ENCODE data around the gene FHOD3. TPM values are rescaled to one million over a fixed set of nuclear protein-coding genes. Genes with fewer than 3 reads are reported as not detected.

The FHOD3 gene
- total RNA-seq, 1 donor from 2014 or later, result not detected

GRCh38 chr18:36826556-36826955 lies 529.0 kb downstream of the FHOD3 start:
- H3K4me3 Mint-ChIP-seq (ENCODE audit: low read depth), result no peak overlapping the region
- H3K9me3 Mint-ChIP-seq, result no peaks in the 10 kb centered on the region
- H3K27me3 Mint-ChIP-seq (ENCODE audit: low read depth), result no peaks in the 10 kb centered on the region
- intact Hi-C loops (cut with micrococcal nuclease), result loop anchor here (5.0 kb wide), 1 partner anchor 54 kb away; no protein-coding TSS in a partner anchor
- peaks cover 43% of the 10 kb centered on the region for H3K4me1 Mint-ChIP-seq (ENCODE audit: low read depth)
- no peak overlapping the region for H3K27ac Mint-ChIP-seq
- no peak for DNase-seq (ENCODE audit: low spot score)
- peaks cover 30% of the 10 kb centered on the region for H3K36me3 Mint-ChIP-seq (ENCODE audit: low read depth)

DNA sequence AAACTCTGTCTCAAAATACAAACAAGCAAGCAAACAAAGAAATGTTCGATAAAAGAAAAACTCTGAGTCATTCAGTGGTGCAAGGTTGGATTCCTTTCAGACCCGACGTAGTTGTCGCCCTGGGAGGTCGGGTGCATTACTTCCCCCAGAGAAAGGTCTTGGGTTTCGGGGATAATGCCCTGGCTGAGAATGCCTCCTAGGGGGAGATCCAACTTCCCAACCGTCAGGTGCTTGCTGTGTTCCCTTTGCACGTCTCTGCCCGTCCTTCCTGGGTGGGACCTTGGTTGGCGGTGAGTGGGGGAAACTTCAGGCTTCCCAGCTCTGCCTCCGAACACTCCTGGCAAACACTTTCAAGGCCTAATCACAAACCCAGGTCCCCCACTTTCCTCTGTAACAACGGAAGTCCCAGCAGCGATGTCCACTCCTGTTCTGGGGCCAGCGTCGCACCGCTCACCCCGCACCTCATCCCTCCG lies 530.7 kb downstream of the FHOD3 start:
- peak; percentile 15 for DNase-seq (ENCODE audit: low spot score)
- H3K4me1 Mint-ChIP-seq (ENCODE audit: low read depth), result peaks cover 46% of the 10 kb centered on the region
- intact Hi-C loops (cut with micrococcal nuclease), result loop anchor here (2.0 to 5.0 kb wide), 4 partner anchors 23 to 855 kb away; partner anchors contain the start of genes ELP2, RMP24 and SLC39A6

DNA sequence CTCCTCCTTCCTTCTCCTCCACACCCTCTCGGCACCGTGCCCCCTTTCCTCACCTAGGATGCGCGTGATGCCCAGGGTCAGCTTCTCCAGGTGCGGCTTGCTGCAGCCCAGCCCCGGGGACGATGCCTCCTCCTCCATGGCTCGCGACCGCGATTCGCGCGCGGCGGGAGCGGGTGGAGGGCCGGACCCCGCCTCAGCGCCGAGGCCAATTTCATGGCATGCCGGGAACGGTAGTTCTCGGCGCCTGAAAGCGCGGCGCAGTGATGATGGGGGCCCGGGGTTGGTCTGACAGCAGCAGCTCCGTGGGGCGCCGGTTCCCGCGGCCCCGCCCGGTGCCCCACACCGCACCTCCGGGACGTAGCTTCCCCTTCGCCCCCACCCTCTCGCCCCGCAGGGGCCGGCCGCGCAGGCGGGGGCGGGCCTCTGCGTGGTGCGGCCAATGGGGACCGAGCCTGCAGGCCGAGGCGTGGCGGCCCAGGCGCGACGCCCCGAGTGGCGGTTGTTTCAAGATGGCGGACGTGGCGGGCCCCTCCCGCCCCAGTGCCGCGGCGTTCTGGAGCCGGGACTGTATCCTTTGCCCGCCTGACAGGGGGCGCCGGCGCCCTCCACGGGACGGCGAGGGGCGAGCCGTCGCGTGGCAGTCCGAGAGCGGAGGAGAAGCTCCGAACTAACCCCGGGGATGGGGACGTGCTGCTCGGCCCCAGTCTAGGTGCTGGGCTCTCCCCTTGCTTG lies 531.3 kb downstream of the FHOD3 start, which contains the start of the genes KIAA1328 and TPGS2:
Gene KIAA1328 (plus strand): TSS at position 498 of the 732 bp plus-strand sequence. CDS start 12 bp downstream, at position 510.
Gene TPGS2 (minus strand): TSS at position 373 of the 732 bp plus-strand sequence. CDS start 235 bp downstream, at position 138.
- peak within 1 kb of the TSS; percentile 95 for H3K27ac Mint-ChIP-seq
- no peaks in the 10 kb centered on the region for H3K9me3 Mint-ChIP-seq
- peaks cover 48% of the 10 kb centered on the region for H3K4me1 Mint-ChIP-seq (ENCODE audit: low read depth)
- peak within 1 kb of the TSS; percentile 88 for H3K4me3 Mint-ChIP-seq (ENCODE audit: low read depth)
- H3K36me3 Mint-ChIP-seq (ENCODE audit: low read depth), result peaks cover 23% of the 10 kb centered on the region
- intact Hi-C loops (cut with micrococcal nuclease), result loop anchor here (2.0 to 5.0 kb wide), 4 partner anchors 22 to 856 kb away; partner anchors contain the start of genes ELP2, RMP24 and SLC39A6
- peak; percentile 86 for DNase-seq (ENCODE audit: low spot score)
- H3K27me3 Mint-ChIP-seq (ENCODE audit: low read depth), result no peaks in the 10 kb centered on the region

More for the DNA sequence above, 530.7 kb downstream of the FHOD3 start:
- Mint-ChIP-seq H3K36me3 (ENCODE audit: low read depth) (peaks cover 26% of the 10 kb centered on the region), H3K27ac (peak overlapping the region; percentile 95), H3K27me3 (ENCODE audit: low read depth) (no peaks in the 10 kb centered on the region), H3K4me3 (ENCODE audit: low read depth) (peak overlapping the region; percentile 88), H3K9me3 (no peaks in the 10 kb centered on the region)

Other genes starting within 250 kb of the FHOD3 start
- 23.4 and 24.1 TPM in 2 replicates for gene RPRD1A, start 230.2 kb upstream of the FHOD3 start, total RNA-seq
- 41.7 and 42.7 TPM in 2 replicates for gene SLC39A6, start 168.4 kb upstream of the FHOD3 start, total RNA-seq
- 93.3 and 94.2 TPM in 2 replicates for gene ELP2, start 167.8 kb upstream of the FHOD3 start, total RNA-seq
- gene MOCOS, start 110.2 kb upstream of the FHOD3 start, total RNA-seq, result 0.16 and 0.25 TPM in 2 replicates